GM18907 (cell line): Measurements from ENCODE around the gene TMCO4.
"Not testable (repeated sequence)": the region's sequence is repeated elsewhere in the genome, so short reads cannot be mapped to it uniquely, and the experiment has no call there.

Experiments used
- ATAC-seq: cut with Tn5 transposase; IDR thresholded peaks from one replicate; pipeline ENCODE4 v1.9.1; 2021; ENCODE audit warnings: mild to moderate bottlenecking, moderate library complexity; ENCODE audit not compliant: unreplicated experiment

The TMCO4 gene

DNA sequence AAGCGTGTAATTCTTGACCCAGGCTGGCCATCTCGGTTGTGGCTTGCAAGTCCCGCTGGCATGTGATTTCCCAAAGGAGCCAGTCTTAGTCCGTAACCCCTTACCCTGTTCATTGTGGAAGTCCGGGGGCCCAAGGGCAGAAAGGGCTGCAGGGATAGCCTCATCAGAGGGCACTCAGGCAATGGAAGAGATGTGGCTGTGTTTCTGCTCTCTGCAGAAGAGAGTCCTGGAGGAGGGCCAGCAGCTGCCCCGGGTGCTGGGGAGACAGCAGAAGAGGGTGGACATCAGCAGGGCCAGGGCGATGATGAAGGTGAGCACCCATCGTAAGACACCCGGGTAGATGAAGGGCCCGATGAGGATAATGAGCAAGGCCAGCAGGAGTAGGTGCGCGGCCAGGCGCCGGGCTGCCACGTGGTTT, 14.5 kb upstream of the TMCO4 start:
- ATAC-seq = no peak

DNA sequence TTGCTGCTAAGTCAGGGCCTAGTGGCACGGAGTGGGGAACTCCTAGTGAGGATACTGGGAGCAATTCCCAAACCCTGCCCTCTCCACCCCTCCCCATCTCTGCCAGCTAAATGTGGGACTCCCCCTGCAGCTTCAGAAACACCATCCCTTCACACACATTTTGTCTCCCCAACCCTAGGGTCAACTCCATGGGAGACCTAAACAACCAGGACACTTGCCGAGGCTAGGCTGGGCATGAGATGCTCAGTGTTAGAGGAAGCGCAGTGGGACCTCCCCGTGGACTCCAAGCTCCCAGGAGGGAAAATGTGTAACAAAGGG, 13.9 kb upstream of the TMCO4 start:
- ATAC-seq = no peak

DNA sequence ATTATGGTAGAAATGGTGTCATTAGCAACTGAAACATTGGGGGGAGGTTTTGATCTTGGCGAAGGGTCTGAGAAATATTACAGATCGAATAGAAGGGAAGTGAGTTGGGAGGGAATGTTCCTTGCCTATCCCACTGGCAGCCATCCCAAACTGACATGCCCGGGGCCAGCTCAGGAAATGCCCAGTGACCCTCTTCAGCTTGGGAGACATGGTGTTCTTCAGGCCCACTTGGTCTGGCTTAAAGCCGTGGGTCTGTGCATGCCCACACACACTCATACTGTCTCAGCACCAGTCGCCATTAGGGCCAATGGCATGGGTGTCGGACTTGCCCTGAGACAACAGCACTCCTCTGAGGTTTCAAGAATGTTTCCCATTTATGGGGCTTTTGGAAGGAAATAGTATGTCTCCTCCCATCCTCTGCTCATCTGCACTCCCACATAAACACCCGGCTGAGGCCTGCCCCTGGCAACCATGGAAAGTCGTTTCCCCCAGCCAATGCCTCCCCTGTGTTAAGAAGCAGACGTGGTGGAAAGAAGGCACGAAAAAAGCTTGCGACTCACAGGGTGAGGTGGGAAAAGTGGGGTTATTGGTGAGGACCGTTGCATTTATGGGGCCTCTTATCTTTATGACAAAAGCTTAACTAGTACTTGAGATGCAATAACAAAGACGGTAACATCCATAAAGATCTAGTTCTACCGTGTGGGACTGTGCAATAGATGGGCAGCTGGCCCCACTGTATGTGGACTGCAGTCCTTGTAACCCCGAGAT, 13.3 kb upstream of the TMCO4 start:
- ATAC-seq = no peak

DNA sequence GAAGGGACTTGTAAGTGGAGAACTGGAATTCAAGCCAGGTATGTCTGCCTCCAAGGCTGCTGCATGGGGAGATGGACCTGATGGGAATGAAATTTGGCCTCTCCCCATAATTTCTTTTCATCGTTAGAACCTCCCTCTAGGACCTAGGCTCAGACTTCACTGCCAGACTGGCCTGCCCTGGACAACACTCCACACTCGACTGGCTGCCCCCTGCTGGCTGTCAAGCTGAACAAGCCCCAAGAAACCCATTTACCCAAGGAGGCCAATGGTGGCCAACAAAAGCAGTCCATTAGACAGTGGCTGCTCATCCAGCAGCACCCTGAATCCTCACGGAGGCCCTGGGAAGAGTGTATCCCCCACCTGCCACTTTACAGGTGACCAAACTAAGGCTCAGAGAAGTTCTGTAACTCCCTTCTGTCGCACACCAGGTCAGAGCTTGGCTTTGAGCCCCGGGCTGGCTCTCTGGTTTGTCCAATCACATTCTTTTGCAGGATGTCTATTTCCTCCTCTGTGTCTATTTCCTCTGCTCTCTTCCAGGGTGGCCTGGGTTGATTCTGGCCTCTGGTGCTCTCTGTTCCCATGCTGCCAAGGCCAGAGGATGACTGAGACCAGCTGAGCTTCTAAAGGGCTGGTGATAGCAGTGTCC, 11.6 kb upstream of the TMCO4 start:
- no peak for ATAC-seq

DNA sequence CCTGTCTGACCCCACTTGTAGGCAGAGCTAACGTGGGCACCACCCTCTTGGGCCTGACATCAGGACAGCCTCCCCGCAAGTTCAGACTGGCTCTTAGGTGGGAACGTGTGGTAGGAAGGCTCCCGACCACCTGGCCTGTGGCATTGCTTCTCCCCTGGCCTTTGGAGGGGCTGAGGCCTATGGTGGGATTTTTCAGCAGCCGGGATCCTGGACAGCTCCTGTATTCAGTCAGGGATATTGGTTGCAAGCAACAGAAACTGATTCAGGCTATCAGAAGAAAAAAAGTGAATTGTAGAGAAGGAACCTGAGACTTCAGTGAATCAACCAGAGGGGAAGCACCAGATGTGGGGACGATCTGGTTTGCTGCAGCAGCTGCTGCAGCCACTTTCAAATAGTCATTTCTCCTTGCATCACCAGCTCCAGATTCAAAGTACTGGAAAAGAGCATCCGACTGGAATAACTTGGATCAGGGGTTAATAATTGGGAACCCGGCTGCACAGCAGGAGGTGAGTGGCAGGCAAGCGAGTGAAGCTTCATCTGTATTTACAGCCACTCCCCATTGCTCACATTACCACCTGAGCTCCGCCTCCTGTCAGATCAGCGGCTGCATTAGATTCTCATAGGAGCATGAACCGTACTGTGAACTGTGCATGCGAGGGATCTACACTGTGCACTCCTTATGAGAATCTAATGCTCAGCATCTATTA, 9.5 kb upstream of the TMCO4 start:
- ATAC-seq = no peak

DNA sequence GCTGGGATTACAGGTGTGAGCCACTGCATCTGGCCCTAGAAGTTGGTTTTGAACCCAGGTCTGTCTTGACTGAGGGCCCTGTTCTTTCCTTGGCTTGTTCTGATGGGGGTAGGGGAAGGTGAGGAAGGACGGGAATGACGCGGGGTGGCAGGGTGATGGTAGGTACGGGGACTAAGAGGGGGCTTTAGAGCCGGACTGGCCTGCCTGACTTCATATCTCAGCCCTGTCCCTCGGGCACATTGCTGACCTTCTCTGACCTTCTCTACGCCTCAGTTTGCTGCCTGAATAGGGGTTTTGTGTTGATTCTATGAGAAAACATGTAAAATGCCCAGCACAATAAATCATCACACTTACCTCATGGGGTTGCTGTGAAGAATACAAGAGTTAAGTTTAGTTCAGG, 8.6 kb upstream of the TMCO4 start:
- no peak for ATAC-seq

DNA sequence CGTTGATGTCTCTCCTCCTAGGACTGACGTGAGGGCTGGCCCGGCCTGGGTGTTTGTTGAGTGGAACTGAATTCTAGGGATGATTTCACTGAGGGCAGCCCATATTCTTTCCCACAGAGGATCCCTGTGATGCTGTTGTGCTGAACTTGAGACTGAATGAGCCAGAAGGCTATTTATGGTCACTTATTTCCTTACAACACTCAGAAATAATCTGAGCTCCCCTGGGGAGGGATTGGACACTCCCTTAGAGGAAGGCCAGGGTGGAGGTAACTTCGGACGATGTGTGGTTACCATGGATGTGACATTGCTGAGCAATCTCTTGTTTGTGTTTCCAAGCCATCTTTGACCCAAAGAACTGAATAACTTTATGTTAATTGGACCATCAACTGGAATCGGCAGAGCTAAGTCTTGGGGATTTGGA, 5.1 kb upstream of the TMCO4 start:
- no peak for ATAC-seq

DNA sequence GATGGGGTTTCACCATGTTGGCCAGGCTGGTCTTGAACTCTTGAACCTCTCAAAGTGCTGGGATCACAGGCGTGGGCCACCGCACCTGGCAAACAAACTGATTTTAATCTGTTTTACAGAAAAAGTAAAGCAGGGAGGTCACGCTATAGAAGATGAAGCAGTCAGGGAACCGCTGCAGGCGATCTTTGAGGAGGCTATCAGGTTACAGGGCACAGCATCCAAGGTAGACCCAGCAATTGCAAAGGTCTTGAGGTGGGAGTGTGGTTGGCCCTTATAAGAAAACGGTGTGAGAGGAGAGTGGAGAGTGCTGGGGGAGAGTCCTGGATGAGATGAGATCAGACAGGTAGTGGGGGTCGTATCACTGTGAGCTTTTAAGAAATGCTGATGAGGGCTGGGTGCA, 2.6 kb upstream of the TMCO4 start:
- no peak for ATAC-seq

DNA sequence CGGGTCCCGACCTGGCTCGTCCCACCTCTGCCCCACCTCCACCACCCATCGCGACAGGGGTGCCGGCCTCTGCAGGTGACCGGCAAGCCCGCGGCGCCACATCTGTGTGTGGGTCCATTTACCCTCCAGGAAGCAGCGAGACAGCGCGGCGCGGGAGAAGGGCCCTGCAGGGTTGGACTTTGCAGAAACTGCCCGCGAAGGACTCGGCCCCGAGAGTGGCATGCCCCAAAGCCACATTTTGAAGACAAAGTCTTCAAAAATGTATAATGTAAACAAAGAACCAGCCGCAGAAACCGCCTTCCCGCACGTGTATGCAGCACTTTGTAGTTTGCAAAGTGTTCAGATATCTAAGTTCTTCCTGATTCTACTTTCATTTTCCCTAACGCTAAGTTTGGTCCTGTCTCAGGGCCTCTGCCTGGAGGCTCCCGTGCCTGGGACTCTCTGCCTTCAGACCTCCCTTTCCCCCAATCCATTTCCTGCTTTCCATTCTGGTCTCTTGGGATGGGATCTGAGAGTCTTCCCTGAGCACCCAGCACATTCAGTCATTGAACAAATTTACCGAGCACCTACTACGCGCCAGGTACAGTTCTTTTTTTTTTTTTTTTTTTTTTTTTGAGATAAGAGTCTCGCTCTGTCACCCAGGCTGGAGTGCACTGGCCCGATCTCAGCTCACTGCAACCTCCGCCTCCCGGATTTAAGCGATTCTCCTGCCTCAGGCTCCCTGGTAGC, 524 bp upstream of the TMCO4 start:
- ATAC-seq = peak; percentile 48

DNA sequence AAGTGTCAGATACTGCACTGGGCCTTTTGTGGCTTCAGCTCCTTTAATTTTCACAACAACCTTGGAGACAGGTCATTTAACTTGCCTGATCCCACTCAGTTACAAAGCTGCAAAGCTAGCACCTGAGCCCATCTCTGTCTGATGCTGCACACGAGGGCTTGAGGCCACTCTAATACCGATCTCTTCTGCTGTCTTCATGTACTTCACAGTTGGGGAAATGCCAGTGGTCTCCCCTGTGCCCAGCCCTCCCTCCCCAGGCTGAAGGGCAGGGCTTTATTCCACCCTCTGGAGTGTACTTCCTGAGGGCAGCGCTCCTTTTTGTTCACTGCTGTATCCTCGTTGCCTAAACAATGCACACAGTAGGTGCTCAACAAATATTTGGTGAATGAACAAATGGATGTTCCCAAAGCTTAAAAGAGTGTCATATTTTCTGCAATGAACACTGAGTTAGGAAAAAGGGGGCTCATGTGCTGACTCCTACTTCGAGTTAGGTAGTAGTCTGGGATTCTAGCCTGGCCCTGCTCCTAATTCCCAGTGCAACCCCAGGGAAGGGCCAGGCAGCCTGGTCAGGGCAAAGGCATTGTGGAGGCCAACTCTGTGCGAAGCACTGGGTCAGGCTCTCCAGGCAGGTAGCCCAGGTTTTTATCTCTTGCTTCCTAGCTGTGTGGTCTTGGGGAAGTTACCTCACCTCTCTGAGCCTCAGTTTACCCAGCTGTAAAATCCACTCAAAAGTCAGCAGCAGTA, 1.1 kb downstream of the TMCO4 start:
- ATAC-seq = no peak

DNA sequence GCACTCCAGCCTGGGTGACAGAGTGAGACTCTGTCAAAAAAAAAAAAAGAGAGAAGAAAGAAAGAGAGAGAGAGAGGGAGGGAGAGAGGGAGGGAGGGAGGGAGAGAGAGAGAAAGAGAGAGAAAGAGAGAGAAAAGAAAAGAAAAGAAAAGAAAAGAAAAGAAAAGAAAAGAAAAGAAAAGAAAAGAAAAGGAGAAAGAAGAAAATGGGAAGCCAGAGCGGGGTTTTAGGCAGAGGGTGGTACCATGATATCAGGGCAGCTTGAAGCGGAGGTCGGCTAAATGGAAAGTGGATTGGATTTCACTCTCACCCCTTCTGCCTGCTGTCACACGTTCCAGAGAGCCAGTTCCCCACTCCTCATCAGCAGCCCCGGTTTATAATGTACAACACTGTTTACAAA, 1.9 kb downstream of the TMCO4 start:
- ATAC-seq = no peak

DNA sequence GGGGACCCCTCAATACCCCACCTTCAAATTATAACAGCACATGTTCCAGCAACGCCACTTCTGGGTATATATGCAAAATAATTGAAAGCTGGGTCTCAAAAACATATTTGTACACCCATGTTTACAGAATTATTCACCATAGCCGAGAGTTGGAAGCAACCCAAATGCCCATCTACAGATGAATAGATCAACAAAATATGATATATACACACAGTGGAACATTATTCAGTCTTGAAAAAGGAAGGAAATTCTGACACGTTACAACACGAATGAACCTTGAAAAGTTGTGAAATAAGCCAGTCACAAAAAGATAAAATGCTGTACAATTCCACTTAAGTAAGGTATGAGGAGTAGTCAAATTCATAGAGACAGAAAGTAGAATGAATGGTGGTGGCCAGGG, 5.1 kb downstream of the TMCO4 start:
- ATAC-seq = no peak

DNA sequence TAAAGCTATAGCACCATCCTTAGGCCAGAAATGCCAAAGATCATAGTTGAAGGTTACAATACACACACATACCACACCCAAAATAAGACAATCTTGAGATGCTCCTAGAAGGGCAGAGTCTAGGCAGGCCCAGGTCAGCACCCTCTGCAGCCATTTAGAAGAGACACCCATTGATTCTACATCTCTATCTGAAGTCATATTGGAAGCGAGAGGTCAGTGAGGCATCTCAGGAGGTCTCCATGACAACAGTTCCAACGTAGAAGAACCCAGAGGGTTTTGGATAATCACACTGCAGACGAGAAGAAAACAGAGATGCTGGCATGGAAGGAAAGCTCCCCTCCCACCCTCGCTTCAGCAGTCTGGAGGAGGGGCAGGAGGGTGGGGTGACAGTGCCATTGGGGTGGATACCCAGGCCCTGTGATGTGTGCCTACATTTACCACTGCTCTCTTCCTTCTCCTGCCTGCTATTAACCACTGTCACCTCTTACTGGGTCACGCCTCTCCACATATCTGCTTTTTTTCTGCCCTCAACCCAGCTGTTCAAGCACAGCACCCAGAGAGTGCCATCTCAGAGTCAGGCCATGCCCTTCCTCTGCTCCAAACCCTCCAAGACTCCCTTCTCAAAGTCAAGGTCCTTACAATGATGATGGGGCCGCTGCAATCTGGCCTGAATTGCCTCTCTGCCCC, 6.2 kb downstream of the TMCO4 start:
- ATAC-seq = no peak

DNA sequence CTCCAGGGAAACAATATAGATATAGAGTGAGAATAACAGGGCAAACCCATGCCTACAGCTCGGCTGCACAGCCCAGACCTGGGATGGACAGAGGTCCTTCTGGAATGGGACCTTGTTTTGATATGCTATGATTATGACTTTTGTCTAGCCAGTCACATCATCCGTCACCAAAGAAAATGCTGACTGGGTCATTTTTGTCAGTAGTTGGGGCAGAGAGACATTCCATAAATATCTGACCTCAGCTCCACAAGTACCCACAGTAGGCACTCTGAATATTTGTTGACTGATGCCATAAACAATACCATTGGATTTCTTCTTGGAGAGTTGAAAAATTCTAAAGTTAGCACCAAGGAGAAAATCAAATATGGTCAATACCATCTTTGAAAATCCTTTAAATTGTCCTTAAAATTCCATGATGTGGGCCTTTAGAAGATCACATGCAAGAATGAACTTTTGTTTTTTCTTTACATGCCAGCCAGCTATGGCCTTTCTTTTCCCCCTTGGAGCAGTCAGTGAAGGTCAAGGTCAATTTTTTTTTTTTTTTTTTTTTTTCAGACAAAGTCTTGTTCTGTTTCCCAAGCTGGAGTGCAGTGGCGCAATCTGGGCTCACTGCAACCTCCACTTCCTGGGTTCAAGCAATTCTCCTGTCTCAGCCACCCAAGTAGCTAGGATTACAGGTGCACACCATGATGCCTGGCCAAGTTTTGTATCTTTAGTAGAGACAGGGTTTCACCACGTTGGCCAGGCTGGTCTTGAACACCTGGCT, 7.3 kb downstream of the TMCO4 start:
- no peak for ATAC-seq

DNA sequence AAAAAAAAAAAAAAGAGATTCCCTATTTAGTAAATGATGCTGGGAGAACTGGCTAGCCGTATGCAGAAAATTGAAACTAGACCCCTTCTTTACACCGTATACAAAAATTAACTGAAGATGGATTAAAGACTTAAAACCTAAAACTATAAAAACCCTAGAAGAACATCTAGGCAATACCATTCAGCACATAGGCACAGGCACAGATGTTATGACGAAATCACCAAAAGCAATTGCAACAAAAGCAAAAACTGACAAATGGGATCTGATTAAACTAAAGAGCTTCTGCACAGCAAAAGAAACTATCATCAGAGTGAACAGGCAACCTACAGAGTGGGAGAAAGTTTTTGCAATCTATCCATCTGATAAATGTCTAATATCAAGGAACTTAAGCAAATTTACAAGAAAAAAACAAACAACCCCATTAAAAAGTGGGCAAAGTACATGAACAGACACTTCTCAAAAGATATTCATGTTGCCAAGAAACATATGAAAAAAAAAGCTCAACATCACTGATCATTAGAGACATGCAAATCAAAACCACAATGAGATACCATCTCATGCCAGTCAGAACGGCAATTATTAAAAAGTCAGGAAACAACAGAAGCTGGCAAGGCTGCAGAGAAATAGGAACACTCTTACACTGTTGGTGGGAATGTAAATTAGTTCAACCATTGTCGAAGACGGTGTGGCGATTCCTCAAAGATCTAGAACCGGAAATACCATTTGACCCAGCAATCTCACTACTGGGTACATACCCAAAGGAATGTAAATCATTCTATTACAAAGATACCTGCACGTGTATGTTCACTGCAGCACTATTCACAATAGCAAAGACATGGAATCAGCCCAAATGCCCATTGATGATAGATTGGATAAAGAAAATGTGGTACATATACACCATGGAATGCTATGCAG, 9.4 kb downstream of the TMCO4 start:
- not testable (repeated sequence) for ATAC-seq

DNA sequence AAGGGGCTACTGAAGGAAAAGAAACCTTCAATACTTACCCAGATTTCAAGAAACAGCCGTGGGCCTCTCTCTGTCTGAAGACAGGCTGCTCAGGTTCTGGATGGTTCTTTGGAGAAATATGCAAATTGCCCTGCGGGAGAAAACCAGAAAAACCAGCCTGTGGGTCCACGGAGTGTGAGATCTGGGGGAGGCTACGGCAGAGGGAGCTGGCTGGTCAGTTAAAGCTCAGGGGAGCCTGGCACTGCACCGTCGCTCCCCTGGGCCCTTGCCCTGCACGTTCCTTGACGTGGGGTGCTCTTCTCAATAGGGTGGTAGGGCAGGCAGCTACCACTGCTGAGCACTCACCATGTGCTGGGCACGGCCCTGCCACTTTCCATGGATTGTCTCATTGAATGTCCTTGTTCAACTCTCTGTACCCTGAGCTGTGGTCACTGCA, 12.7 kb downstream of the TMCO4 start:
- no peak for ATAC-seq

DNA sequence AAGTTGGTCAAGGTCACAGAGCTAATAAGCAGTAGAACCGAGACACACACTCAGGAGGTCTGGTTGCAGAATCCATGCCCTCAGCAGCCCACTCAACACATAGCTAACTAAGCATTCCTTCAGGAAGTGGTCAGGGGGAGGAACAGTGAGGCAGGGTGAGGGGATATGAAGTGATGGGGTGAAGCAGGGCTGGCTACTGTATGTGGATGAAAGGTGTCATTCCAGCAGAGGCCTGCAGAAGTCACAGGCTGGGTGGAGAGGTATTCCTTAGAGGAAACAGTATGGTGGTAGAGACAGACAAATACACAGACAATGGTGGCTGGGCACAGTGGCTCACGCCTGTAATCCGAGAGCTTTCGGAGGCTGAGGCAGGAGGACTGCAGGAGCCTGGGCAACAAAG, 14.1 kb downstream of the TMCO4 start:
- ATAC-seq = no peak

DNA sequence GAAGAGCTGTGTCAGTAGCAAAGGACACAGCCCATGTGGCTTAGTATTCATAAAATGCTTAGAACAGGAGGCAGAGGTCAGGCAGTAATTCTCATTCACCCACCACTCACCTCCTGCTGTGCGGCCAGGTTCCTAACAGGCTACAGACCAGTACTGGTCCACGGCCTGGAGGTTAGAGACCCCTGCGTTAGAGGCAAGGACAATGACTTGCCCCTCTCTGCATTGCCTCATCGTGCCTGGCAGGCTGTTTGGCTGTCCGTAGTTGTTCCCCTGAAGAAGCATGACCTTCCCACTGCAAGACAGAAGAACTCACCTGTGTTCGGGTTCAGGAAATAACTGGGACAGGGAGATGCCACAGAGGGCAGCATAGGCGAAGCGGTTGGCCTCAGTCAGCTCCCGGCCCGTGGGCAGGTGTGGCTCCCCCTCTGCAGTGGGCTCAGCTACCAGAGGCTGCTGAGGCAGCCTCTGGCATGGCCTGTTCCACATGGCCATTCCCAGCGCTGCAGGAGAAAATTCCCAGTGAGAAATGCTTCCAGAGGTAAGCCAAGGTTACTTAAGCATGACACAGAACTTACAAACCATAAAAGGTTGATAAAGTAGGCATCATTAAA, 19.3 kb downstream of the TMCO4 start:
- no peak for ATAC-seq
